ENCODE measurements around the gene ABLIM3. TPM values are rescaled to one million over a fixed set of nuclear protein-coding genes. Genes with fewer than 3 reads are reported as not detected.

ABLIM3 gene
- total and polyA plus RNA-seq, 2 experiments from 2014 or later, result 7.3 to 7.8 TPM

DNA sequence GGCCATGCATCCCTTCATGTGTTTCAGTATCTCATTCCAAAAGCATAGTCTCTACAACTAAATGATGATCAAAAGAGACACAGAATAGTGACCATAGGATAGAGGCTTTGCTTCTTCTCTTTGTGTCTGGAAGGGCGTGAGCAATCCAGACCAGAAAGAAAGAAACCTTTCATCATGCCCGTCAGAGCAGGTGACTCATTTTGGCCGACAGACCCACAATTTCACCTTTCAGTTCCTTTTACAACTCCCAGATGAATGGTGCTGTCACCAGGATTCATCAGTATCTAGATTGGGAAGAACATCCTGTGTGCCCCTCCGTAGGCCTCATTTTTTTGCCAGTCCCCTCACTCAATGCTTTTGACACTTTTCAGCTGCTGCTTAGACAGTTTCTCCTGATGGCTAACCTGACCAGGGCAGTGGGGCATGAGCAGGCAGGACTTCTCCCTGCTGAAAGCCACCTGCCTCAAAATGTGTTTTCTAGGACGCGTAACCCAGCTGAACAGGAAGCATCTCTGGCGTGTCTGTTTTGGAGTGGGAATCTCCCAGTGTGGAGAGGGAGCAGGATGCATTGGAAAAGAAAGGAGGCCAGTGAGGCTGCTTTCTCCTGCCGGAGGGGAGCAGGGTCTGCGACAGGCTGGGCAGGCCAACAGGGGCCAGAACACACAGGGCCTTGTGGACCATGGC, 21.2 kb downstream of the ABLIM3 start:
- Histone ChIP-seq H3K4me2 (no peak overlapping the region), H3K27ac (no peak overlapping the region)

DNA sequence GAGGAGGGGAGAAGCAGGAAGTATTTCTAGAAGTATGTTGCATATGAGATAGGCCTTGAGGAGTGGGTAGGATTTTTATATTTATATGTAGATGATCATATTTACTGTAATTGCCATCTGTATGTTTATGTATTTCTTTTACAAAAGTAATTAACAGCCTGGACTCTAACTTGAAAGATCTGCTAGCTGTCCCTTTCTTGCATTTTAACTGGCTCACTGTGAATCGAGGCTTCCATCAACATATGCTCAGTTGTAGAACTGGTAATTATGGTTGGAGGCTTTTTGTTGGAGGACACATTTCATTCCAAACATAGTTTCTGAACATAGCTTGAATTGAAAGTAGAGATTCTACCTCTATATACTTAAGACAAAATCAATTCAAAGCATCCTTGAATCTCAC, 23.4 kb downstream of the ABLIM3 start:
- Histone ChIP-seq H2AFZ (no peak overlapping the region), H3K27ac (no peak overlapping the region), H3K4me1 (ENCODE audit: insufficient read depth) (peaks cover 9% of the 10 kb centered on the region), H4K20me1 (ENCODE audit: insufficient read depth, poor library complexity, severe bottlenecking) (no peaks in the 10 kb centered on the region), H3K9me3 (ENCODE audit: low read depth) (no peaks in the 10 kb centered on the region), H3K36me3 (replicated peaks; ENCODE audit: insufficient read depth, low read depth) (no peaks in the 10 kb centered on the region), H3K27me3 (no peaks in the 10 kb centered on the region), H3K79me2 (no peaks in the 10 kb centered on the region), H3K4me3 (no peak overlapping the region), H3K4me2 (no peak overlapping the region), H3K9me2 (replicated peaks; ENCODE audit: insufficient read depth) (no peaks in the 10 kb centered on the region)
- DNase-seq (ENCODE audit: low spot score), result no peak
- TF ChIP-seq EZH2 (IDR thresholded peaks at IDR 0.05; ENCODE audit: borderline replicate concordance), result no peak
- TF ChIP-seq, protein P1, sequence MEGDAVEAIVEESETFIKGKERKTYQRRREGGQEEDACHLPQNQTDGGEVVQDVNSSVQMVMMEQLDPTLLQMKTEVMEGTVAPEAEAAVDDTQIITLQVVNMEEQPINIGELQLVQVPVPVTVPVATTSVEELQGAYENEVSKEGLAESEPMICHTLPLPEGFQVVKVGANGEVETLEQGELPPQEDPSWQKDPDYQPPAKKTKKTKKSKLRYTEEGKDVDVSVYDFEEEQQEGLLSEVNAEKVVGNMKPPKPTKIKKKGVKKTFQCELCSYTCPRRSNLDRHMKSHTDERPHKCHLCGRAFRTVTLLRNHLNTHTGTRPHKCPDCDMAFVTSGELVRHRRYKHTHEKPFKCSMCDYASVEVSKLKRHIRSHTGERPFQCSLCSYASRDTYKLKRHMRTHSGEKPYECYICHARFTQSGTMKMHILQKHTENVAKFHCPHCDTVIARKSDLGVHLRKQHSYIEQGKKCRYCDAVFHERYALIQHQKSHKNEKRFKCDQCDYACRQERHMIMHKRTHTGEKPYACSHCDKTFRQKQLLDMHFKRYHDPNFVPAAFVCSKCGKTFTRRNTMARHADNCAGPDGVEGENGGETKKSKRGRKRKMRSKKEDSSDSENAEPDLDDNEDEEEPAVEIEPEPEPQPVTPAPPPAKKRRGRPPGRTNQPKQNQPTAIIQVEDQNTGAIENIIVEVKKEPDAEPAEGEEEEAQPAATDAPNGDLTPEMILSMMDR (IDR thresholded peaks at IDR 0.05; ENCODE audit: poor library complexity), result no peak
- no peak for TF ChIP-seq EZH2phosphoT487 (IDR thresholded peaks at IDR 0.05; ENCODE audit: low read depth, severe bottlenecking, unreplicated experiment)
- WGBS (ENCODE audit: low lambda C conversion rate, missing lambda C conversion rate), result 89% methylated on average over 1 of the region's 1 CpG

More for the DNA sequence above, 21.2 kb downstream of the ABLIM3 start:
- Histone ChIP-seq H3K9me3 (ENCODE audit: low read depth) (no peaks in the 10 kb centered on the region), H2AFZ (no peak overlapping the region), H3K4me3 (no peak overlapping the region), H4K20me1 (ENCODE audit: insufficient read depth, poor library complexity, severe bottlenecking) (no peaks in the 10 kb centered on the region), H3K36me3 (replicated peaks; ENCODE audit: insufficient read depth, low read depth) (no peaks in the 10 kb centered on the region), H3K4me1 (ENCODE audit: insufficient read depth) (peaks cover 9% of the 10 kb centered on the region), H3K79me2 (no peaks in the 10 kb centered on the region), H3K9me2 (replicated peaks; ENCODE audit: insufficient read depth) (no peaks in the 10 kb centered on the region), H3K27me3 (no peaks in the 10 kb centered on the region)
- no peak for TF ChIP-seq EZH2phosphoT487 (IDR thresholded peaks at IDR 0.05; ENCODE audit: low read depth, severe bottlenecking, unreplicated experiment)
- DNase-seq (ENCODE audit: low spot score), result no peak
- WGBS (ENCODE audit: low lambda C conversion rate, missing lambda C conversion rate), result 67% methylated on average over 9 of the region's 9 CpGs

DNA sequence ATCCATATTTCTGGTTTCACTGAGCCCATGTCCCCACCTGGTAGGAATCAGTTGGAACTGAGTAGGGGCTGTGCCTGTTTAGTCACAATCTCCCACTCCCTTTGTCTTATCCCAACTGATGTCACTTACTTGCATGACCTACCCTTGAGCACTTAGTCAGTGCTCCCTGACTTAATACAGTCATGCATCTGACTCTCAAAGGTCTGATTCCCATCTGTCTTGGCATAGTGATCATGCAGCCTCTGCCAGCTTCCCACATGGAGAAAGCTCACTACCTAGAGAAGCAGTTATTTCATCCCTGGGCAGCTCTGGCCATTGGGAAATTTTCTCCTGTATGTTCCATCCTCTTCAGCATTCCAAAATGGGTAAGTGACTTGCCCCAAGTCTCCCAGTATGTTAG, 24.8 kb downstream of the ABLIM3 start:
- H4K20me1 ChIP-seq (ENCODE audit: insufficient read depth, poor library complexity, severe bottlenecking), result no peaks in the 10 kb centered on the region
- H3K27me3 ChIP-seq, result no peaks in the 10 kb centered on the region
- H3K9me3 ChIP-seq (ENCODE audit: low read depth), result no peaks in the 10 kb centered on the region
- no peak overlapping the region for H3K27ac ChIP-seq
- no peak overlapping the region for H3K4me3 ChIP-seq
- no peak overlapping the region for H3K4me2 ChIP-seq
- no peaks in the 10 kb centered on the region for H3K9me2 ChIP-seq (replicated peaks; ENCODE audit: insufficient read depth)
- H3K36me3 ChIP-seq (replicated peaks; ENCODE audit: insufficient read depth, low read depth), result no peaks in the 10 kb centered on the region
- DNase-seq (ENCODE audit: low spot score), result no peak
- TF ChIP-seq, protein P1 (IDR thresholded peaks at IDR 0.05; ENCODE audit: poor library complexity), result no peak
- TF ChIP-seq EZH2 (IDR thresholded peaks at IDR 0.05; ENCODE audit: borderline replicate concordance), result no peak
- peaks cover 9% of the 10 kb centered on the region for H3K4me1 ChIP-seq (ENCODE audit: insufficient read depth)
- H2AFZ ChIP-seq, result no peak overlapping the region
- no peaks in the 10 kb centered on the region for H3K79me2 ChIP-seq

DNA sequence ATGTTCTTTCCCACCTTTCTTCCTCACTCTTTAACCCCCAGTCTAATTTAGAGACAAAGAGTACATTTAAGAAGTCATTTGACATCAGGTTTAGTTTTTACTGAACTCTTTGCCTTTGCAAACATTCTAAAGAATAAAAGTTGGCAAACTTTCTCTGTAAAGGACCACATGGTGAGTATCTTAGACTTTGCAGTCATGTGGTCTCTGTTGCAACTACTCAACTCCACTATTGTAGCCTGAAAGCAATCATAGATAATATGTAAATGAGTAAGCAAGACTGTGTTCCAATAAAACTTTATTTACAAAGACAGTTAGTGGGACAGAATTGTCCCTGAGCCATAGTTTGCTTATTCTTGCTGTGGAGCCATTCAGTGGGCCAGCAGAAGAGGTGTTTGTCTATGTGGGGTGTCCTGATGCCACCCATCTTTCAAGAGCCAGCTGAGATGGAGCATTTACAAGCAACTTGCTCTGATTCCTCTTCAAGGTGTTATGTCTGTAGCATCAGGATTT, 25.4 kb downstream of the ABLIM3 start:
- H3K36me3 ChIP-seq (replicated peaks; ENCODE audit: insufficient read depth, low read depth), result no peaks in the 10 kb centered on the region

More for the DNA sequence above, 25.4 kb downstream of the ABLIM3 start:
- no peak for TF ChIP-seq EZH2phosphoT487 (IDR thresholded peaks at IDR 0.05; ENCODE audit: low read depth, severe bottlenecking, unreplicated experiment)
- no peak for TF ChIP-seq EZH2 (IDR thresholded peaks at IDR 0.05; ENCODE audit: borderline replicate concordance)
- TF ChIP-seq, protein P1 (IDR thresholded peaks at IDR 0.05; ENCODE audit: poor library complexity), result no peak
- Histone ChIP-seq H3K9me2 (replicated peaks; ENCODE audit: insufficient read depth) (no peaks in the 10 kb centered on the region), H3K27me3 (no peaks in the 10 kb centered on the region), H3K4me1 (ENCODE audit: insufficient read depth) (peaks cover 4% of the 10 kb centered on the region), H3K4me3 (no peak overlapping the region), H3K79me2 (no peaks in the 10 kb centered on the region), H3K27ac (no peak overlapping the region), H4K20me1 (ENCODE audit: insufficient read depth, poor library complexity, severe bottlenecking) (no peaks in the 10 kb centered on the region), H2AFZ (no peak overlapping the region), H3K9me3 (ENCODE audit: low read depth) (no peaks in the 10 kb centered on the region), H3K4me2 (no peak overlapping the region)
- no peak for DNase-seq (ENCODE audit: low spot score)

All from hepatocyte (in vitro differentiated cells).